Adrenal gland (tissue), 5 donors: ENCODE measurements around the gene DUSP14.

ENCODE experiments used
- CTCF ChIP-seq, 6 experiments: fragments of 450-650 bp in 4 of 6; fragments of 200-600 bp in 2 of 6; sonication (generic) in 1 of 6; IDR thresholded peaks; 1 replicate in 5 of 6; 2 replicates in 1 of 6; pipeline versions ENCODE4 v1.5.1 to v1.8.0; 2016 to 2021; ENCODE audit warnings: antibody characterized with exemption in 6 of 6, mild to moderate bottlenecking in 2 of 6, moderate library complexity in 1 of 6
- POLR2A ChIP-seq, 2 donors: fragments of 450-650 bp; IDR thresholded peaks; one replicate each; pipeline ENCODE4 v1.6.1; 2017; ENCODE audit warnings: antibody characterized with exemption in 2 of 2, mild to moderate bottlenecking in 2 of 2, moderate library complexity in 1 of 2
- donor health status: DM: no; HTN: no; CAD: no.

GRCh38 chr17:37535906-37536305 lies 46.2 kb downstream of the DUSP14 start:
- TF ChIP-seq CTCF (IDR thresholded peaks at IDR 0.05) = no peak
- no peak for TF ChIP-seq POLR2A (IDR thresholded peaks at IDR 0.05)
